Fibroblast of skin of back (primary cell): Measurements from ENCODE around the gene DCHS2. TPM values are rescaled to one million over a fixed set of nuclear protein-coding genes. Genes with fewer than 3 reads are reported as not detected.

Experiments
- DNase-seq: peaks from one replicate; pipeline ENCODE4 v3.0.0-alpha.2; 2013
- polyA plus RNA-seq, 2 experiments: library from polyadenylated mRNA; unstranded; fragments of 120-200 nt; gene quantifications; one replicate each; pipeline ENCODE4 v1.2.1, GENCODE V29; 2013; ENCODE audit not compliant: insufficient read length in 2 of 2

The DCHS2 gene
- 0.07 TPM for polyA plus RNA-seq (2013, experiment 1 of 2; ENCODE audit: insufficient read length)
- 0.07 TPM for polyA plus RNA-seq (2013, experiment 2 of 2; ENCODE audit: insufficient read length)

- peak; percentile 15 for DNase-seq
These were observed at the start of gene DCHS2 for GRCh38 chr4:154491341-154492271. Gene DCHS2 (minus strand): TSS chr4:154491799. CDS start chr4:154491355, 444 bp downstream.

- DNase-seq = no peak
These were observed 42.7 kb upstream of the DCHS2 start for GRCh38 chr4:154534296-154534695.

- no peak for DNase-seq
These were observed 38.3 kb upstream of the DCHS2 start for GRCh38 chr4:154529728-154530519.

GRCh38 chr4:154528869-154529268 is 37.3 kb upstream of the DCHS2 start:
- DNase-seq = no peak

- no peak for DNase-seq
These were observed 35.7 kb upstream of the DCHS2 start for GRCh38 chr4:154527308-154527707.

- no peak for DNase-seq
These were observed 34.6 kb upstream of the DCHS2 start for GRCh38 chr4:154526151-154526550.

GRCh38 chr4:154521607-154522006 is 30.0 kb upstream of the DCHS2 start:
- no peak for DNase-seq

- DNase-seq = no peak
These were observed 27.6 kb upstream of the DCHS2 start for GRCh38 chr4:154519214-154519613.

- no peak for DNase-seq
These were observed 26.0 kb upstream of the DCHS2 start for GRCh38 chr4:154517591-154517990.

- DNase-seq = no peak
These were observed 24.9 kb upstream of the DCHS2 start for GRCh38 chr4:154516318-154517029.

- no peak for DNase-seq
These were observed 20.4 kb upstream of the DCHS2 start for GRCh38 chr4:154511981-154512380.

- no peak for DNase-seq
These were observed 19.9 kb upstream of the DCHS2 start for GRCh38 chr4:154511548-154511947.

GRCh38 chr4:154507156-154507555 is 15.6 kb upstream of the DCHS2 start:
- DNase-seq = no peak

GRCh38 chr4:154506253-154506652 is 14.7 kb upstream of the DCHS2 start:
- peak; percentile 21 for DNase-seq

- peak; percentile 8 for DNase-seq
These were observed 12.0 kb upstream of the DCHS2 start for GRCh38 chr4:154503598-154503997.

GRCh38 chr4:154502111-154502510 is 10.5 kb upstream of the DCHS2 start:
- DNase-seq = no peak

- no peak for DNase-seq
These were observed 6.3 kb upstream of the DCHS2 start for GRCh38 chr4:154497889-154498288.

- DNase-seq = no peak
These were observed 4.3 kb upstream of the DCHS2 start for GRCh38 chr4:154495867-154496266.

GRCh38 chr4:154492288-154492687 is 689 bp upstream of the DCHS2 start:
- DNase-seq = no peak

- no peak for DNase-seq
These were observed 837 bp downstream of the DCHS2 start for GRCh38 chr4:154490583-154491340.

- no peak for DNase-seq
These were observed 1.4 kb downstream of the DCHS2 start for GRCh38 chr4:154490234-154490582.
